ENCODE results near the gene TTC1.
"Not testable (repeated sequence)": the region's sequence is repeated elsewhere in the genome, so short reads cannot be mapped to it uniquely, and the experiment has no call there.

TTC1 gene

DNA sequence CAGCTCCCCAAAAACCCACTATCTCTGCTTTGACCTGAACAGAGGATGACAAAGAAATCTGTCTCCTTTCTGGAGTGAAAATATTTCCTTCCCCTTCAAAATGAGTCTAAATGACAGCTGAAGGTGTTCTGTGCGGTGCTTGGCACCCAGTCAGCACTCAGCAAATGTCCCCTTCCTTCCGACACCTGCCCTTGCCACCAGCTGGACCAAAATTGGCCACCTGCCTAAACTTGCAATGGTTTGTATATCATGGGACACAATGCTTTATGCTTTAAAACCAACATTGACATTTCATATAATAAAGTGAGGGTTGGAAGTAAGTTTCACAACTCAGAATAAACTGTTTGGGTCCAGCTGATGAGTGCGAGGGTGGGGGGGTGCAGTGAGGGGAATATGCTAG, 7.5 kb upstream of the TTC1 start:
- no peak for DNase-seq (ENCODE audit: low read depth)

DNA sequence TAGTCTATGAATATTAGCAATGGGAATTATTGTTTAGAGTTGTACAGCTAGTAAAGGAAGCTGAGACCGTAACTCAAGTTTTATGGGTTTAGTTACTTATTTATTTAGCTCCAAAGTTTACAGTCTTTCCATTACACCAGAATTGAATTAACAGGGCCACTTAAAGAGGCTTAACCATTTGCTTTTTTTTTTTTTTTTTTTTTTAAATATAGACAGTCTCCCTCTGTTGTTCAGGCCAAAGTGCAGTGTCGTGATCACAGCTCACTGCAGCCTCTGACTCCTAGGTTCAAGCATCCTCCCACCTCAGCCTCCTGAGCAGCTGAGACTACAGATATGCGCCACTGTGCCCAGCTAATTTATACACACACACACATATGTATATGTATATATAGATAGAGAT, 1.4 kb upstream of the TTC1 start:
- DNase-seq (ENCODE audit: low read depth): no peak

GRCh38 chr5:160008529-160008876, 436 bp upstream of the TTC1 start:
- DNase-seq (ENCODE audit: low read depth): not testable (repeated sequence)

DNA sequence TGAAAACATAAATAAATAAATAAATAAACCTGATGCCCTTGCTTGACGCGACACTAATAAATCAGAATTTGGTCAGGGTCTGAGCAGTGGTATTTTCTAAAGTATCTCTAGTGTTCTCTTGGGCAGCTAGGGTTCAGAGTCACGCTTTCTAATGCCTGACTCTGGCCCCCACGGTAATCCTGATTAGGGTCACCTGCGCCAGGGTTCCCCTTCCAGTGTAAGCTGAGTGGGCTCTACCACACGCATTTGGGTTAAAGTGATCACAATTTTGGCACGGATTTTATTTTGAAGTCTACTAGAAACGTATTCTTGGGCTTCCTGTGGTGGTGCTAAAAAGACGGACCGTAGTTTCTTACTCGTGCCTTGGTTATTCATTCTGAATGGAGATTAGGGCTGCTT, 651 bp downstream of the TTC1 start:
- DNase-seq (ENCODE audit: low read depth): no peak

GRCh38 chr5:160011471-160011870, 2.5 kb downstream of the TTC1 start:
- DNase-seq (ENCODE audit: low read depth): no peak

- DNase-seq (ENCODE audit: low read depth): not testable (repeated sequence)
Observed at GRCh38 chr5:160014197-160014596, 5.3 kb downstream of the TTC1 start.

- DNase-seq (ENCODE audit: low read depth): no peak
Observed at GRCh38 chr5:160018945-160019625, 10.1 kb downstream of the TTC1 start.

GRCh38 chr5:160020266-160020770, 11.4 kb downstream of the TTC1 start:
- DNase-seq (ENCODE audit: low read depth): no peak

GRCh38 chr5:160020964-160021363, 12.0 kb downstream of the TTC1 start:
- no peak for DNase-seq (ENCODE audit: low read depth)

GRCh38 chr5:160021831-160022446, 13.0 kb downstream of the TTC1 start:
- DNase-seq (ENCODE audit: low read depth): no peak

DNA sequence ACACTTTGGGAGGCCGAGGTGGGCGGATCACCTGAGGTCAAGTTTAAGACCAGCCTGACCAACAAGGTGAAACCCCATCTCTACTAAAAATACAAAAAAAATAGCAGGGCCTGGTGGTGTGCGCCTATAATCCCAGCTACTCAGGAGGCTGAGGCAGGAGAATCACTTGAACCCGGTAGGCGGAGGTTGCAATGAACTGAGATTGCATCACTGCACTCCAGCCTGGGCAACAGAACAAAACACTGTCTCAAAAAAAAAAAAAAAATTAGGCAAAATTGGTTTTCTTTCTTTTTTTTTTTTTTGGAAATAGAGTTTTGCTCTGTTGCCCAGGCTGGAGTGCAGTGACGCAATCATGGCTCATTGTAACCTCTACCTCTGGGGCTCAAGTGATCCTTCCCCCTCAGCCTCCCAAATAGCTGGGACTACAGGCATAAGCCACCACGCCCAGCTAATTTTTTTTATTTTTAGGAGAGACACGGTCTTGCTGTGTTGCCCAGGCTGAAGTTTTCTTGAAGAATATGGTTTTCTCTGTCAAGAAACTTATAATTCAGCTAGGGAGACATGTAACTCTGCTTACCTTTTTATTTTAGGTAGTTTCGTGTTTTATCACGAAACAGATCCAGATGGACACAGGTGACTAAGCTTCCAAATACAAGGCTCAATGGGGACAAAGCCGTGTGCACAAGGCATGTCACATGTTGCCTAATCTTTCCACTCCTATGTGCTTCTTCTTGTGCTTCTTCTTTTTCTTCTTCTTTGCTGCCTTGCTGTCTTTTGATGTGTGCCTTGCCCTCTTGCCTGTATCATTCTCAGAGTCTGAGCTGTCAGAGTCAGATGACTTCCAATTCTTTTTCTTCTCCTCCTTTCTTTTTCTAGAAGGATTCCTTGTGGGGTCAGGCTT, 14.3 kb downstream of the TTC1 start:
- DNase-seq (ENCODE audit: low read depth): no peak

DNA sequence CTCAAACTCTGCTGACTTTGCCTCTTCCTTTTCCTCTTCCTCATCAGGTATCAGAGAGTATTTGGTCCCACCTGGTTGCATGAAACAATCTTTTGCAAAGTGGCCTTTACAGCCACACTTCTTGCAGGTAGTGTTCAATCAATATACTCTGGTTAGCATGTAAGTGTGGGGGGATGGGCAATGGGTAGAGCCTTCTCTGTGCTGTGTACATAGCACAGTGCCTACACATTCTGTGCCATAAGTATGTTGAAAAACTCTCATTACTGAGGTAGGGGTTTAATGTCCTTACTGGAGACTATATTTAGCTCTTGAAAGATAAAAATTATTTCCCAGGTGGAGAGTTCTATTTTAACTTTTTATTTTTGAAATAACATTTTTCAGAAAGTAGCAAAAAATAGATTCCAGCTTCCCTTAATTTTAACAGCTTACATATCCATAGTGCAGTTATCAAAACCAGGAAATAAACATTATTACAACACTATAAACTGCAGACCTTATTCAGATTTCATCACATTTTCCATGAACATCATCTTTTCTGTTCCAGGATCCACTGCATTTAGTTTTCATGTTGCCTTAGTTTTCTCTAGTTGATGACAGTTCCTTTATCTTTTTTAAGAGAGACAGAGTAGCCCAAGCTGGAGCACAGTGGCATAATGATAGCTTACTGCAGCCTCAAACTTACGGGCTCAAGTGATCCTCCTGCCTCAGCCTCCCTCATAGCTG, 15.1 kb downstream of the TTC1 start:
- DNase-seq (ENCODE audit: low read depth): no peak

GRCh38 chr5:160029004-160029403, 20.1 kb downstream of the TTC1 start:
- DNase-seq (ENCODE audit: low read depth): no peak

GRCh38 chr5:160029540-160030139, 20.7 kb downstream of the TTC1 start:
- no peak for DNase-seq (ENCODE audit: low read depth)

GRCh38 chr5:160030631-160031377, 21.9 kb downstream of the TTC1 start:
- no peak for DNase-seq (ENCODE audit: low read depth)

- no peak for DNase-seq (ENCODE audit: low read depth)
Observed at GRCh38 chr5:160033546-160034252, 24.8 kb downstream of the TTC1 start.

GRCh38 chr5:160036243-160036642, 27.3 kb downstream of the TTC1 start:
- no peak for DNase-seq (ENCODE audit: low read depth)

GRCh38 chr5:160036884-160037283, 27.9 kb downstream of the TTC1 start:
- no peak for DNase-seq (ENCODE audit: low read depth)

- no peak for DNase-seq (ENCODE audit: low read depth)
Observed at GRCh38 chr5:160039810-160040470, 31.0 kb downstream of the TTC1 start.

DNA sequence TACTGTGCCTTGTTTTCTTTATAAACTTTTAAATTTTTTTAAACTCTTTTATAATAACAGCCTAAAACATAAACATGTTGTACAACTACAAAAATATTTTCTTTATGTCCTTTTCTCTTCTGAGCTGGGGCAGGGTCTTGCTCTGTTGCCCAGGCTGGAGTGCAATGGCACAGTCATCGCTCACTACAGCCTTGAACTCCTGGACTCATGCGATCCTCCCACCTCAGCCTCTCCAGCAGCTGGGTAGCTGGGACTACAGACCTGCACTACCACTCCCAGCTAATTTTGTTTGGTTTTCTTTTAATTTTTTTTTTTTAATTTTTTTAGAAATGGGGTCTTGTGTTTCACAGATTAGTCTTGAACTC, 31.5 kb downstream of the TTC1 start:
- DNase-seq (ENCODE audit: low read depth): no peak

All from stimulated activated CD8-positive, alpha-beta memory T cell treated with anti-CD3 and anti-CD28 coated beads, Interleukin-12 subunit alpha, Interleukin-12 subunit beta, amount 100 ng/mL, for 4 hours (primary cell).